ENCODE measurements around the gene UGT1A10.

UGT1A10 gene

GRCh38 chr2:233760043-233760442, 123.8 kb downstream of the UGT1A10 start, which contains the start of gene UGT1A1:
Gene UGT1A1, plus strand, starts transcription at chr2:233760270. Its CDS starts 18 bp downstream, at chr2:233760288.
- Histone ChIP-seq H4K20me1 (ENCODE audit: control insufficient read depth, insufficient read depth, low read depth, low read length) (no peaks in the 10 kb centered on the region), H3K4me3 (ENCODE audit: low read length) (no peak within 1 kb of the TSS), H3K27ac (ENCODE audit: low read depth, low read length) (no peak within 1 kb of the TSS), H3K27me3 (ENCODE audit: control insufficient read depth, low read length) (peaks cover 6% of the 10 kb centered on the region), H3K4me2 (ENCODE audit: low read length) (no peak within 1 kb of the TSS), H3K36me3 (ENCODE audit: control insufficient read depth, low read length) (no peaks in the 10 kb centered on the region), H3F3A (ENCODE audit: control insufficient read depth, insufficient read depth) (no peaks in the 10 kb centered on the region), H3K9me2 (replicated peaks; ENCODE audit: control insufficient read depth, low read length) (no peaks in the 10 kb centered on the region), H3K79me2 (ENCODE audit: control insufficient read depth, low read length) (no peaks in the 10 kb centered on the region), H3K9me3 (ENCODE audit: control insufficient read depth, insufficient read depth, low read length) (no peaks in the 10 kb centered on the region), H3K4me1 (ENCODE audit: control insufficient read depth, low read length) (no peaks in the 10 kb centered on the region)
- no peak for TF ChIP-seq CTCF (IDR thresholded peaks at IDR 0.05; ENCODE audit: low read depth, low read length, poor library complexity, severe bottlenecking)
- TF ChIP-seq EZH2phosphoT487 (IDR thresholded peaks at IDR 0.05; ENCODE audit: borderline replicate concordance, low read length), result no peak

DNA sequence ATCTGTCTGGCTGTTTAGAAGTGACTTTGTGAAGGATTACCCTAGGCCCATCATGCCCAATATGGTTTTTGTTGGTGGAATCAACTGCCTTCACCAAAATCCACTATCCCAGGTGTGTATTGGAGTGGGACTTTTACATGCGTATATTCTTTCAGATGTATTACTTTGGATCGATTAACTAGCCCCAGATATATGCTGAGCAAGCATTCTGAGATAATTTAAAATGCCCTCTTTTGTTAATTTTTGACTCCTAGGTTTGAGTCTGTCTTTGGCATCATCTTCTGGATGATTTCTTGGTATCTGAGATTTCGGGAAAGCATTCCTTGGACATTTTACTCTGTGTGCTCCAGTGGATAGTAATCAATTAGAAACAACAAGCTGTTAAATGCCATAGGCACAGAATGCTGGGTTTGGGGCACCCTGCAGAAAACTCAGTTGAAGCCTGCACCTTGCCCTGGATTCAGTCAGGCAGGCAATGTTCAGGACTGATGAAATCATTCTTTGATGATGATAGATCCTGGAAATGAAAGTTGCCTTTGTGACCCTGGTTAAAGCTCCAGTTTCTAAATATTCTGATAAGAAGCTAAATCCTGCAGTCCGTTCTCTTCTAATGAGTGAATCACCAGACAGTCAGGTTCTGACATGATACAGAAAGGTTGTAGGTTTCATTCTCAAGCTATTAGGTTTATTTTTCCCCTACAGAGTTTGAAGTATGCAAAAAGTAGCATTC, 125.0 kb downstream of the UGT1A10 start:
- Histone ChIP-seq H3K4me2 (ENCODE audit: low read length) (no peak overlapping the region), H3K4me1 (ENCODE audit: control insufficient read depth, low read length) (no peaks in the 10 kb centered on the region), H3K27me3 (ENCODE audit: control insufficient read depth, low read length) (peaks cover 6% of the 10 kb centered on the region), H3K9me3 (ENCODE audit: control insufficient read depth, insufficient read depth, low read length) (no peaks in the 10 kb centered on the region), H3K36me3 (ENCODE audit: control insufficient read depth, low read length) (no peaks in the 10 kb centered on the region), H3K27ac (ENCODE audit: low read depth, low read length) (no peak overlapping the region), H3F3A (ENCODE audit: control insufficient read depth, insufficient read depth) (no peaks in the 10 kb centered on the region), H3K79me2 (ENCODE audit: control insufficient read depth, low read length) (no peaks in the 10 kb centered on the region), H3K9me2 (replicated peaks; ENCODE audit: control insufficient read depth, low read length) (no peaks in the 10 kb centered on the region), H3K4me3 (ENCODE audit: low read length) (no peak overlapping the region), H4K20me1 (ENCODE audit: control insufficient read depth, insufficient read depth, low read depth, low read length) (no peaks in the 10 kb centered on the region)
- no peak for TF ChIP-seq CTCF (IDR thresholded peaks at IDR 0.05; ENCODE audit: low read depth, low read length, poor library complexity, severe bottlenecking)
- TF ChIP-seq EZH2phosphoT487 (IDR thresholded peaks at IDR 0.05; ENCODE audit: borderline replicate concordance, low read length), result no peak

DNA sequence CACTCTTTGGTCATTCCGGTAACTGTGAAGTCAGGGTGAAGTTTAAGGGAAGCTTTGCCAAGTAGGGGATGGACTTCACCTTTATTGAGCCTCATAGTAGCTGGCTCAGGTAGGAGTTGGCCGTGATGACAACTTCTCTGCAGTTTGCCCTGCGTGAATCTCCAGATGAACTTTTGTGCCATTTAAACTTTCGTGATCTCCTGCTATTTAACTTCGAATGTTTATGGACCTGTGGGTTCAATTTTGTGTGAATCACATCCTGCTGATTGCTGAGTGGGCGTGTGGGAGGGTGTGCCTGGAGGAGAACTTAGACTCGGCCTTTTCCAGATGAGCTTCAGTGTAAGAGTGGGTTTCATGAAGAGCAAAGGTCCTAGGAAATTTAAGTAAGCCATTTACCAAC, 128.0 kb downstream of the UGT1A10 start:
- Histone ChIP-seq H3K4me3 (ENCODE audit: low read length) (no peak overlapping the region), H3K79me2 (ENCODE audit: control insufficient read depth, low read length) (no peaks in the 10 kb centered on the region), H3F3A (ENCODE audit: control insufficient read depth, insufficient read depth) (no peaks in the 10 kb centered on the region), H3K4me1 (ENCODE audit: control insufficient read depth, low read length) (no peaks in the 10 kb centered on the region), H3K4me2 (ENCODE audit: low read length) (no peak overlapping the region), H3K9me2 (replicated peaks; ENCODE audit: control insufficient read depth, low read length) (no peaks in the 10 kb centered on the region), H3K9me3 (ENCODE audit: control insufficient read depth, insufficient read depth, low read length) (no peaks in the 10 kb centered on the region), H3K36me3 (ENCODE audit: control insufficient read depth, low read length) (no peaks in the 10 kb centered on the region), H3K27me3 (ENCODE audit: control insufficient read depth, low read length) (peaks cover 6% of the 10 kb centered on the region), H4K20me1 (ENCODE audit: control insufficient read depth, insufficient read depth, low read depth, low read length) (no peaks in the 10 kb centered on the region), H3K27ac (ENCODE audit: low read depth, low read length) (no peak overlapping the region)
- TF ChIP-seq CTCF (IDR thresholded peaks at IDR 0.05; ENCODE audit: low read depth, low read length, poor library complexity, severe bottlenecking) (no peak), EZH2phosphoT487 (IDR thresholded peaks at IDR 0.05; ENCODE audit: borderline replicate concordance, low read length) (no peak)

All from DOHH2 (cell line).